NCI-H226 (cell line): Measurements from ENCODE around the gene ABCC1.
"Not testable (repeated sequence)": the region's sequence is repeated elsewhere in the genome, so short reads cannot be mapped to it uniquely, and the experiment has no call there.

ENCODE experiments used
- DNase-seq: peaks from one replicate; pipeline ENCODE4 v3.0.0-alpha.2; 2015

Gene ABCC1

GRCh38 chr16:15947983-15948509 lies 1.4 kb upstream of the ABCC1 start:
- DNase-seq = no peak

GRCh38 chr16:15948532-15949209 lies 745 bp upstream of the ABCC1 start:
- no peak for DNase-seq

GRCh38 chr16:15950161-15950854 lies 892 bp downstream of the ABCC1 start:
- DNase-seq = no peak

GRCh38 chr16:15950869-15951268 lies 1.5 kb downstream of the ABCC1 start:
- DNase-seq = no peak

- DNase-seq = no peak
Measured at GRCh38 chr16:15951852-15952251, 2.4 kb downstream of the ABCC1 start.

GRCh38 chr16:15952265-15952711 lies 2.9 kb downstream of the ABCC1 start:
- no peak for DNase-seq

GRCh38 chr16:15953477-15953876 lies 4.1 kb downstream of the ABCC1 start:
- DNase-seq = no peak

- DNase-seq = no peak
Measured at GRCh38 chr16:15953929-15954813, 4.8 kb downstream of the ABCC1 start.

GRCh38 chr16:15954814-15955151 lies 5.4 kb downstream of the ABCC1 start:
- no peak for DNase-seq

GRCh38 chr16:15955425-15955824 lies 6.0 kb downstream of the ABCC1 start:
- no peak for DNase-seq

- DNase-seq = not testable (repeated sequence)
Measured at GRCh38 chr16:15956106-15956505, 6.7 kb downstream of the ABCC1 start.

- DNase-seq = no peak
Measured at GRCh38 chr16:15958703-15959348, 9.4 kb downstream of the ABCC1 start.

GRCh38 chr16:15960124-15960971 lies 10.9 kb downstream of the ABCC1 start:
- no peak for DNase-seq

- no peak for DNase-seq
Measured at GRCh38 chr16:15961060-15961511, 11.7 kb downstream of the ABCC1 start.

GRCh38 chr16:15961571-15962090 lies 12.2 kb downstream of the ABCC1 start:
- no peak for DNase-seq

- no peak for DNase-seq
Measured at GRCh38 chr16:15963307-15963910, 14.0 kb downstream of the ABCC1 start.

GRCh38 chr16:15966420-15966819 lies 17.0 kb downstream of the ABCC1 start:
- no peak for DNase-seq

GRCh38 chr16:15966836-15967546 lies 17.6 kb downstream of the ABCC1 start:
- DNase-seq = peak; percentile 91

- no peak for DNase-seq
Measured at GRCh38 chr16:15967655-15968315, 18.4 kb downstream of the ABCC1 start.

GRCh38 chr16:15970202-15970601 lies 20.8 kb downstream of the ABCC1 start:
- peak; percentile 15 for DNase-seq
